Activated CD4-positive, alpha-beta T cell treated with anti-CD3 and anti-CD28 coated beads, Interleukin-2, amount 50 U/mL, for 24 hours (primary cell): ENCODE measurements around the gene HECTD4.
"Not testable (repeated sequence)": the region's sequence is repeated elsewhere in the genome, so short reads cannot be mapped to it uniquely, and the experiment has no call there.

ENCODE experiments used
- DNase-seq, 2 donors: peaks; one replicate each; pipeline ENCODE4 v3.0.0-alpha.2; 2020; ENCODE audit warnings: low read depth in 1 of 2, low spot score in 1 of 2

HECTD4 gene, protein sequence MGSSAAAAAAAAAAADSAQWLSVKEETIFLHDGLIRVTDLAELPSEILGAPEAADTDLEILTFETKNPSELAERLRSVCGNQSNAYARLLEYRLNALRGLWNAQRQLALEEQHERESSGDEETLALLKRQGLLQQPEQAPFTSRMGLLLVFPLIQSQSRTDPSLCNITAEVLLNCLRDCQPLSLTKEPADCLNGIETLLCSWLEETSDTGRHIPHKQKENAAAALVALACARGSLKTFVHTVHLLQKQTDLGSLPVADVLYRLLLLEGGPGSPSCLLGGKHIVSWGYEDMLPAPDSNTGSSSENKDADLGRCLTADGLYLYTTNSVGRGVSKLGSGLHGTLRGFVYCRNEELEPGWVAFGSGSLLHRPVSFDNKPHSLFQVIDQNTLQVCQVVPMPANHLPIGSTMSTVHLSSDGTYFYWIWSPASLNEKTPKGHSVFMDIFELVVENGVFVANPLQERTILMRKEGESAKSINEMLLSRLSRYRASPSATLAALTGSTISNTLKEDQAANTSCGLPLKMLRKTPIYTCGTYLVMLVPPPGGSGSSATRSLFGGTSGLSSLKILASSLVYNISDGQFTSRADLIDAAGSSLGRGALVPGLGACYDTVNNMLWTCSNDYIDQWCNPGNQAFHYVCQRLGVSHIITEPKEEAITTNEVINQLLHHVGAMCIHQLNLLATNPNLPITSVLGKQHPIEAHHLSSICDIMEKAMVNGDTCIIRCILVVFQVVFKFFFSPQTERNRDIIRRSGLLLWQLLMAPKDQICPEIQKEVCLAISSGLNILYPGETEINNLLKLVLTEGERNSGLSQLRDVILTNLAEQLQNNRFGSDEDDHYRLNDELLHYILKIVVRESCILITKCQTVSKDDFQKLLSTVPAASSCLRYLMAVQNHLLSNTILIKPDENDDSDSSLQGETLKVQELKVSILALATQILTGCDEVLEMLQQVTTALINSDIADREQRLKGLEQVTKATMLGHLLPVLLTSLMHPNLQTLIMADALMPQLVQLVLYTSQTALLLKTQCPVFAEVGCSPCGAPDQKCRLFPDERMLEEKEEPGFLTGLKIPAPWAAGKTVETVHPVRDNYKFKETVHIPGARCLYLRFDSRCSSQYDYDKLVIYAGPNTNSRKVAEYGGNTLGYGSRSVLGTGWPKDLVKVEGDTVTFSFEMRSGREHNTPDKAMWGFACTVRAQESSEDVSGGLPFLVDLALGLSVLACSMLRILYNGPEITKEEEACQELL (N-terminal part only)

DNA sequence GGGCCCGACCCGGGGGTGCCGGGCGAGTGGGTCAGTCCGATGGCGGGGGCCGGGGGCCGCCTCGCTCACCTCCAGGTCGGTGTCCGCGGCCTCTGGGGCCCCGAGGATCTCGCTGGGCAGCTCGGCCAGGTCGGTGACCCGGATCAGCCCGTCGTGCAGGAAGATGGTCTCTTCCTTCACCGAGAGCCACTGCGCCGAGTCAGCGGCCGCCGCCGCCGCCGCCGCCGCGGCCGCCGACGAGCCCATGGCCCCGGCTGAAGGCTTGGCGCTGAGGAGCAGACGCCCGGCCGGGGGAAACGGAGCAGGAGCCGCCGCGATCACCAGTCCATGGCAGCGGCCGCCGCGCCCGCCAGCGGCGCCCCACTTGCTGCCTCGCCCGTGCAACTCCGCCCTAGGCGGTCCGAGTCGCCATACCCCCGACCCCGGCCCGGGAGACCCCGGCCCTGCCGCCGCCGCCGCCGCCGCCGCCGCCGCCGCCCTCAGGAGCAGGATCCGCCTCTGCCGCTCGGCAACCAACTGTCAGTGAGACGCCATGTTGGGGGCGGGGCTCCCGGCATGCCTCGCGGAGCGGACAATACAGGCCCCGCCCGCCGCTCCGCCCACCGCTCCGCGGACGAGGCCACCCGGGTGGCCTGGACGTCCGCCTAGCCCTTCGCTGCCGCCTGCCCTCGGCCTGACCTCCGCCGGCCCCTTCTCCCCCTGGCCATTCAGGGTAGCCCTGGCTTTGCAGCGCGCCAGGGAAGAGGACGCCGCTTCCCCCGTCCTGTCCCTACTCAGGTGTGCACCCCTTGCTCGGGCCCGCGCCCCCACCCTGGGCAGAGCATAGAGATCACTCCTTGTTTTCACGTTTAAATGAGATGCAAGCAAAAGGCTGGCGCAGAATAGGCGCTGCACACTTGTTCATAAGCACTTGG lies at the start of gene HECTD4:
Gene HECTD4 (minus strand): TSS at position 549 of the 914 bp plus-strand sequence. CDS start 303 bp downstream, at position 246.
- DNase-seq = peak; percentile 81 to 87

DNA sequence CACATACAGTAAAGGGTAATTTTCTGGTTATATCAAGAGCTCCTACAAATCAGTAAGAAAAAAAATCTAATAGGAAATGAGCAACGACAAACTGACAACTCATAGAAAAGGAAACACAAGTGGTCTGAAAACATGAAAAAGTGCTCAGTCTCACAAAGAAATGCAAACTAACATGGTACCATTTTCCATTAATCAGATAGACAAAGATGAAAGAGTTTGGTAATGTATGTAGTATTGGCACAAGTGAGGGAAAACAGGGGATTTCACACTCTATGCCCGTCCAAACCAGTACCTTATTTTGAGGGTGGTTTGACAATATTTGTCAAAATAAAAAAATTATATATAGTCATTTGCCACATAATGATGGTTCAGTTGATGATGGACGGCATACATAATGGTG lies 49.7 kb upstream of the HECTD4 start:
- no peak for DNase-seq

DNA sequence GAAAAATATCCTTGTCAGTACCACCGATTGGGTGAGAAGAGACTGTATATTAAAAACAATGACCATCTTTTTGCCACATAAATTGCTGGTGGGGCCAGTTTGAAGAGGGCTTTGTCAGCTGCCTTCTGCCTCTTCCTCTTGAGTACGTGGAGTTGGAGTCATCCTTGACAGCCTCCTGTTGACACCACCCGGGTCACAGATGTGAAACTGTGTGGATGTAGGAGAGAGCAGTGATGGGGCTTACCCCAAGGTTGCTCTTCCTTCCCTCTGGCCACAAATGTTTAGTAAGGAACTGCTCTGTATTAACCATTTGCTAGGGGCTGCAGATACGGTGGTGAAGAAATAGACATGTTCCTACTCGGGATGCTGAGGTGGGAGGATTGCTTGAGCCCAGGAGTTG lies 48.7 kb upstream of the HECTD4 start:
- no peak for DNase-seq

DNA sequence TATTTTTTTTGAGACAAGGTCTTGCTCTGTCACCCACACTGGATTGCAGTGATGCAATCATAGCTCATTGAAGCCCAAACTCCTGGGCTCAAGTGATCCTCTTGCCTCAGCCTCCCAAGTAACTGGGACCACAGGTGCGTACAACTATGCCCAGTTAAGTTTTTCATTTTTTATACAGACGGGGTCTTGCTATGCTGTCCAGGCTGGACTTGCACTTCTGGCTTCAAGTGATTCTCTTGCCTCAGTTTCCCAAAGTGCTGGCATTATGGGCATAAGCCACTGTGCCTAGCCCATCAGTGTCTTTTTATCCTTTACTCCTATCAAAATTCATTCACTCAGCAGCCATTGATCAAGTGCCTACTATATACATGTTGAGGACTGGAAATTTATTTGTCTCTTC lies 45.5 kb upstream of the HECTD4 start:
- DNase-seq = no peak

DNA sequence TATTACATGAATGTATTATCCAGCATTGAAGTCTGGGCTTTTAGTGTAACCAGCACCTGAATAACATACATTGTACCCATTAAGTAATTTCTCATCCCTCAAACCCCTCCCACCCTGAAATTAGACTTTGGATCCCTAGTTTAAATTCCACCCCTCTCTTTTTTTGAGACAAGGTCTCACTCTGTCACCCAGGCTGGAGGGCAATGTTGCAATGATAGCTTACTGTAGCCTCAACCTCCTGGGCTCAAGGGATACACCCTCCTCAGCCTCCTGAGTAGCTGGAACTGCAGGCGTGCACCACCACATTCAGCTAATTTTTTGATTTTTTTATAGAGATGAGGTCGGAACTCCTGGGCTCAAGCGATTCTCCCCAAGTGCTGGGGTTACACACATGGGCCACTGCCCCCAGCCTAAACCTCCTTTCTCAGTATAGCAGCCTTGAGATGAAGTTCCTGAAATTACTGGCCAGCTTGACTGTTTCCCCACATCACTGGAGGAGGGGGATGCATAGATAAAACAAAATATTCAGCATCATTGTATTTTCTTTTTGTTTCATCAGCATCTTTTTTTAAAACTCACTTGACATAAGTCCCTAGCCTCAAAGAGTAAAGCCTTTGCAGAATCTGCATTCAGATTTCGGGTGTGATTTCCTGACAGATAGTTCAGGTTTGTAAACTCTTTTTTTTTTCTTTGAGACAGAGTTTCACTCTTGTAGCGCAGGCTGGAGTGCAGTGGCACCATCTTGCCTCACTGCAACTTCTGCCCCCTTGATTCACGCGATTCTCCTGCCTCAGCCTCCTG lies 43.6 kb upstream of the HECTD4 start:
- DNase-seq = no peak

DNA sequence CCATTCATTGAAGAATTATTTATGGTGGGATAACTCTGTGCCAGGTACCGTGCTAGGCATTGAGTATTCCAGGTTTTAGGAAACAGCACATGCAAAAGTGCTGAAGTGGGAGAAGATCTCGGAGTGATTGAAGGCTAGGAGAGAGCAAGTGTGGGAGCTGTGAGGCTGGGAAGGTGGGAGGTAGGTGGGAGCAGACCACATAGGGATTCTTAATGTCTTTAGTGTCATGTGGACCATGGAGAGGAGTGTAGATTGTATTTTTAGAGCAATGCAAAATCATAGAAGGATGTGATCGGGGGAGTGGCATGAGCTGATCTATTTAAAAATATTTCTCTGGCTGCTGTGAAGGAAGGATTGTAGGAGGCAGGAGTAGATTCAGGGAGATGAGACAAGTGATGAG lies 41.9 kb upstream of the HECTD4 start:
- no peak for DNase-seq

DNA sequence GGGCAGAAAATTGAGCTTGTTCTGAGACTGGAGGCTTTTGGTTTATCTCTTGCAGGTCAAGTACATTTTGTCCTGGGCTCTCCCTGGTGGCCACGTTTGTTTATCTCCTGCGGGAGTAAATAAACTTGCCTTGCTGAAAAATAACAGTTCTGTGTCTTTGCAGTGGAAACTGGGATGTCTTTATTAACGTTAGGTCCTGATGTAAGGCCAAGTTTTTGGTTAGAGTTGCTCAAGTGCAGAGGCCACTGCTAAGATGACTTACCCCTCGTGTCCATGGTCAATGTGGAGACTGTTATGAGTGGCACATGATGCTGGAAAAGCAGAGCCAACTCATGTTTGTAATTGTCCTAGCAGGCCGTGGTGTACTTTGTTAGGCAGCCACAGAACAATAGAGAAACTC lies 40.3 kb upstream of the HECTD4 start:
- DNase-seq = no peak

DNA sequence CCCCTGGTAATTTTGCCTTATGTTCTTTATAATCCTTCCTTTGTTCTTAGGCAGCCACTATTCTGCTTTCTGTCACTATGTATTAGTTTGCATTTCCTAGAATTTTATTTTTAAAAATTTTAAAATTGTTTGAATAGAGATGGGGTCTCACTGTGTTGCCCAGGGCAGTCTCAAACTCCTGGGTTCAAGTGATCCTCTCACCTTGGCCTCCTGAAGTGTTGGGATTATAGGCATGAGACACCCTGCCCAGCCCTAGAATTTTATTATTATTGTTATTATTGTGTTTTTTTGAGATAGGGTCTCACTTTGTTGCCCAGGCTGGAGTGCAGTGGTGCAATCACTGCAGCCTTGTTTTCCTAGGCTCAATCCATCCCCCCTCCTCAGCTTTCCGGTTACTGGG lies 39.1 kb upstream of the HECTD4 start:
- no peak for DNase-seq

DNA sequence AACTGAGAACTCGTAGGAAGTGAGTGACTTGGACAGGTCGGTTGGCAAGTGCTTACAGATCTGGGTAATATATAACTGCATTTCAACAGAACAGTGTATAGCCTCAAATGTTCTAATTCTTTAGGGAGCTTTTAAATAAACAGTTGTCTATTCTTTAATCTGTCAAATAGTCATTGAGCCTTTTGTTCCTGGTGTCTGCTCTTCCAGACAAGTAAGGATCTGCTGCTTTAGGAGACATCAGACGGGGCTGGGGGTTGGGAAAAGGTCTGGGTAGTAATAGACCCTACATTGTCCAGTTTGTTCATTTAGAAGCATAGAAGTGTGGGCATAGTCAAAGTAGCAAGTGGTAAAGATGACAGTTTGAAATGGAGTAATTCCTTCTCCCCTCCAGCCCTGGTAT lies 38.5 kb upstream of the HECTD4 start:
- DNase-seq = no peak

DNA sequence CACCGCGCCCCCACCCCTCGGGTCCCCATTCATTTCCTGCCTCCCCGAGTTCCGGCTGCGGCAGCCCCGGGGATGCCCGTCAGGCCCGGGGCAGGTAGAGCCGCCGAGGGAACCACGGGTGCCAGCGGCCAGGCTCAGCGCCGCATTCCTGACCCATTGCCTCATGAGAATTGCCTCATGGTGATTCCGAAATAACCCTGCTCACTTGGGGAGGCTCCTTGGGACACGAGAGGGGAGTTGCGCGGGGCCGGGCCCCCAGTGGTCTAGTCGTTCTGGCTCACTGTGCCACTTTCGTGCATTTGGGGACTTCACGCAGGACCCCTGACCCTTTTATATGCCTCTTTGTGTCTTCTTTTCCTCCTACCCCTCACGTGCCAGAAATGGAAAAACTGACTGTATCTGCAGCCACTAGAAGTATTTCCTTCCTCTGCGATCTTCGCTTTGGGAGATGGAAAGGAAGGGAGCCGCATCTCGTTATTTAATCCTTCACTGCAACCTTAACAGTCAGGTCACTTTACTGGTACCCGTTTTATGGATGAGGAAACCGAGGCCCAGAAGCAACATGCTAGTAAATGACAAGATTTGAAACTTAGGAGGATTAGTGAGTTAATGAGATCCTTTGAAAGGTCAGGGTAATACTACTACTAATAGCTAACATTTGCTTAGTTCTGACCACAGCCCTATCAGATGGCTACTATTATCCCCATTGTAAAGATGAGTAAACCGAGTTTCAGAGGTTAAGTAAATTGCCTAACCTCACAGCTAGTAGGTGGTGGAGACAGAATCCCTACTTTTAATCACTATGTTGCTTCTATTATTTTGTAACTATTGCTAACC lies 37.3 kb upstream of the HECTD4 start:
- peak; percentile 13 to 40 for DNase-seq

DNA sequence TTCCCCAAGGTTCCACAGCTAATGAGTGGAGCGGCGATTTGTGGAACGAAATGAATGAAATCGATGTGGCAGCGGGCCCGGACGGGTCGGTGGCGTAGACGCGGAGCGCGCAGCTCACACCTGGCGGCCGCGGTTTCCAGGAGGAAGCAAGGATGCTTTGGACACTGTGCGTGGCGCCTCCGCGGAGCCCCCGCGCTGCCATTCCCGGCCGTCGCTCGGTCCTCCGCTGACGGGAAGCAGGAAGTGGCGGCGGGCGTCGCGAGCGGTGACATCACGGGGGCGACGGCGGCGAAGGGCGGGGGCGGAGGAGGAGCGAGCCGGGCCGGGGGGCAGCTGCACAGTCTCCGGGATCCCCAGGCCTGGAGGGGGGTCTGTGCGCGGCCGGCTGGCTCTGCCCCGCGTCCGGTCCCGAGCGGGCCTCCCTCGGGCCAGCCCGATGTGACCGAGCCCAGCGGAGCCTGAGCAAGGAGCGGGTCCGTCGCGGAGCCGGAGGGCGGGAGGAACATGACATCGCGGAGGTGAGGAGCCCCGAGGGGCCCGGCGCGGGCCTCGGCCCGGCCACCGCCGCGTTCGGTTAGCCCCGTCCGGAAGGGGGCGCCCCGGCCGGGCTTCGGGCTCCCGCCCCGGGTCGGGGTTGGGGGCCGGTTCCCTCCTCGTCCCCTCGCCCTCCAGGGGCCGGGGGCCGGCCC lies 36.5 kb upstream of the HECTD4 start, which contains the start of gene PTPN11:
Gene PTPN11 (plus strand): TSS at position 340 of the 689 bp plus-strand sequence. CDS start 165 bp downstream, at position 505.
- peak; percentile 86 to 91 for DNase-seq

DNA sequence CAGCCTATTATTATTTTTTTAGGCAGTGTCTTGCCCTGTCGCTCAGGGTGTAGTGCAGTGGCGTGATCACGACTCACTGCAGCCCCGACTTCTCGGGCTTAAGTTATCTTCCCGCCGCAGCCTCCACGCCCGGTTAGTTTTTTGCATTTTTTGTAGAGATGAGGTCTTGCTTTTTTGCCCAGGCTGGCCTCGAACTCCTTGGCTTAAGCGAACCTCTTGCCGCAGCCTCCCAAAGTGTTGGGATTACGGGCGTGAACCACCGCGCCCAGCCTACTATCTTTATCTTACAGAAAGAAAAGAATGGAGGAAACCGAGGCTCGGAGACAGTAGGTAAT lies 36.0 kb upstream of the HECTD4 start:
- DNase-seq = no peak

DNA sequence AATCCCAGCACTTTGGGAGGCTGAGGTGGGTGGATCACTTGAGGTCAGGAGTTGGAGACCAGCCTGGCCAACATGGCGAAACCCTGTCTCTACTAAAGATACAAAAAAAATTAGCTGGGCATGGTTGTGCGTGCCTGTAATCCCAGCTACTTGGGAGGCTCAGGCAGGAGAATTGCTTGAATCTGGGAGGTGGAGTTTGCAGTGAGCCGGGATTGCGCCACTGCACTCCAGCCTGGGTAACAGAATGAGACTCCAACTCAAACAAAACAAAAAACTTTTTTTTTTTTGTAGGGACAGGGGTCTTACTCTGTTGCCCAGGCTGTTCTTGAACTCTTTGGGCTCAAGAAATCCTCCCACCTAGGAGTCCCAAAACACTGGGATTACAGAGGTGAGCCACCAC lies 33.2 kb upstream of the HECTD4 start:
- DNase-seq = not testable (repeated sequence)

DNA sequence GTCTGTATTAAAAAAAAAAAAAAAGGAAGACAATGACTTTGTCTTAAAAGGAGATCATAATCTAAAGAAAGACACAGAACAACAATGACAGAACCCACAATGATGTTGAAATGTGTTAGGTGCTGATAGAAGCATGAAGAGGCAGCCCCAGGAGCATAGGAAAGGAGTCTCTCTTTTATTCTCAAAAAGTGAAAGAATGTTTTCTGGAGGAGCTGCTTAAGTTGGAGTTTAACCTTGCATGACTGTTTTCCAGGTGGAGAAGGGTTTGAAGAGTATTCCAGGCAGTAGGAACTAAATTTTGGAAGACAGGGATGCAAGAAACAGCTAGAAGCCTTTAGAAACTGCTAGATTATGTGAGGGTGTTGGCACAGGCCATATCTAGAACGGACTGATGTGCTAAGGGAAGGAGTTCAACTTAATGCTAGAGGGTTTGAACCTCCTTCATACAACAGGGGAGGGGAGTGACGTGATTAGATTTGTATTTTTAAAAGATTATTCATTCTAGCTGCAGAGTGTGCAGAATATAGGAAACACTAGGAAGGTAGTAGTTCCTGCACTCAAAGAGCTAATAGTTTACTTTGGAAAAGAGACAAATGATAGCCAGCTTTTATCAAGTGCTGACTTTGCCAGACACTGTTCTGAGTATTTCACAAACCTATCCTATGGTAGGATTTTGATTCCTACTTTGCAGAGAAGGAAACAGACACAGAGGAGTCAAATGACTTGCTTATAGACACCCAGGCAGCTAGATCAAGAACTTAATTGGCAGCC lies 31.8 kb upstream of the HECTD4 start:
- DNase-seq = no peak

DNA sequence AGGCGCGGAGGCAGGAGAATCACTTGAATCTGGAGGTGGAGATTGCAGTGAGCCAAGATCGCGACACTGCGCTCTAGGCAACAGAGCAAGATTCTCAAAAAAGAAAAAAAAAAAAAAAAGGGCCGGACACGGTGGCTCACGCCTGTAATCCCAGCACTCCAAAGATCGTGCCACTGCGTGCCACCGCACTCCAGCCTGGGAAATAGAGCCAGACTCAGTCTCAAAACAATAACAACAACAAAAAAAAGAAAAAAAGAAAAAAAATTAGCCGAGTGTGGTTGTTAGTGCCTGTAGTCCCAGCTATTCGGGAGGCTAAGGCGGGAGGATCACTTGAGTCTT lies 27.6 kb upstream of the HECTD4 start:
- no peak for DNase-seq

DNA sequence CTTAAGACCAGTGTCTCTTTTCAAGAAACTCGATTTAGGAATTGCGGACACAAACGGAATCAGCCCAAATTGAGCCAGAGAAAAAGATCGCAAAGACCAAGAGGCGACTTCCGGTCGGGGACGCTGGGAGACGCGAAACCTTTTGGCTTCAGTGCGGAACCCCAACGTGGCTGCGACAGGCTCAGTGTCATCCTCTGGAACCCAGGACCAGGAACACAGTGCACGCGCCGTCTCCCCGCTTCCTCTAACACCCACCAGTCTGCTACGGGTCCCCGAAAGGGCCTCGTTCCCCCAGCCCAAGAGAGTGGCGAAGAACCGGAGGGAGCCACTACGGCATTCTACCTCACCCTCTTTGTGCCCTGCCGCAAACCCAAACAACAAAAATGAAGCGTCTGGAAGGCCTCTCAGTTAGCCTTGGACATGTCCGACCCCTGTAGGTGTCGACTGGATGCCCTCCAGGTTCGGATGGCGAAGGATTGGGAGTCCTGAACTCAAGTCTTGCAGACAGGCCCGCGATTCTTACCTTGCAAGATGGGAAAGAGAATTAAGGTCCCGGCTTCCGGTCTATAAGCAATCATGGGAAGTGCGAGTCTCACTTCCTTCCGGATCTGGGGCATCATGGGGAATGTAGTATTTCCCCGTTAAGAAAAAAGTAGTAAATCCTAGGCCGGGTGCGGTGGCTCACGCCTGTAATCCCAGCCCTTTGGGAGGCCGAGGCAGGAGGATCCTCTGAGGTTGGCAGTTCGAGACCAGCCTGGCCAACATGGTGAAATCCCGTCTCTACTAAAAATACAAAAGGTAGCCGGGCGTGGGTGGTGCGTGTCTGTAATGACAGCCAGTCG lies 27.1 kb upstream of the HECTD4 start, which contains the start of gene RPL6:
Gene RPL6 (minus strand): TSS at position 542 of the 842 bp plus-strand sequence. CDS start 949 bp downstream, outside the sequence.
- DNase-seq = peak; percentile 69 to 83
